H9 (cell line): Measurements from ENCODE around the gene PKNOX2. TPM values are rescaled to one million over a fixed set of nuclear protein-coding genes. Genes with fewer than 3 reads are reported as not detected.

Experiments used
- DNase-seq: peaks from one replicate; pipeline ENCODE4 v3.0.0-alpha.2; 2017
- H2AFZ ChIP-seq: one replicate; pipeline ENCODE4 v1.6.1; 2013; ENCODE audit warnings: mild to moderate bottlenecking, low read length, control low read depth, moderate library complexity
- H2AK5ac ChIP-seq: 2 replicates; pipeline ENCODE4 v1.6.1; 2013; ENCODE audit warnings: low read length, control low read depth, mixed read lengths; ENCODE audit not compliant: insufficient read length
- H2BK120ac ChIP-seq: one replicate; pipeline ENCODE4 v1.6.1; 2013; ENCODE audit warnings: low read depth, mild to moderate bottlenecking, low read length, control low read depth, inconsistent platforms; ENCODE audit not compliant: poor library complexity, severe bottlenecking
- H2BK12ac ChIP-seq: 2 replicates; pipeline ENCODE4 v1.6.1; 2013; ENCODE audit warnings: low read length, control low read depth, mixed read lengths, low read depth; ENCODE audit not compliant: insufficient read length
- H2BK15ac ChIP-seq: 2 replicates; pipeline ENCODE4 v1.6.1; 2013; ENCODE audit warnings: low read depth, low read length, control low read depth
- H2BK20ac ChIP-seq: one replicate; pipeline ENCODE4 v1.6.1; 2013; ENCODE audit warnings: low read depth, mild to moderate bottlenecking, low read length, control low read depth, inconsistent platforms; ENCODE audit not compliant: poor library complexity, severe bottlenecking
- H2BK5ac ChIP-seq: 2 replicates; pipeline ENCODE4 v1.6.1; 2013; ENCODE audit warnings: low read length, control low read depth, mixed read lengths; ENCODE audit not compliant: insufficient read length
- H3K14ac ChIP-seq: 2 replicates; pipeline ENCODE4 v1.6.1; 2013; ENCODE audit warnings: low read length, control low read depth; ENCODE audit not compliant: insufficient read depth
- H3K18ac ChIP-seq: 2 replicates; pipeline ENCODE4 v1.6.1; 2013; ENCODE audit warnings: low read depth, mild to moderate bottlenecking, mixed read lengths, low read length, control low read depth; ENCODE audit not compliant: insufficient read length
- H3K23ac ChIP-seq: 2 replicates; pipeline ENCODE4 v1.6.1; 2013; ENCODE audit warnings: low read length, control low read depth, mixed read lengths, low read depth; ENCODE audit not compliant: insufficient read length
- H3K23me2 ChIP-seq: 2 replicates; pipeline ENCODE4 v1.6.1; 2013; ENCODE audit warnings: low read depth, mild to moderate bottlenecking, mixed read lengths, low read length, control low read depth; ENCODE audit not compliant: insufficient read length, poor library complexity, severe bottlenecking
- H3K27ac ChIP-seq: 2 replicates; pipeline ENCODE4 v1.5.1; 2013; ENCODE audit warnings: low read length, control low read depth, mixed read lengths, low read depth; ENCODE audit not compliant: insufficient read length
- H3K27me3 ChIP-seq: 2 replicates; pipeline ENCODE4 v1.6.1; 2013; ENCODE audit warnings: low read length, control low read depth, inconsistent platforms; ENCODE audit not compliant: insufficient read depth
- H3K4ac ChIP-seq: 2 replicates; pipeline ENCODE4 v1.6.1; 2013; ENCODE audit warnings: low read depth, mild to moderate bottlenecking, control low read depth, inconsistent platforms, low read length, moderate library complexity
- H3K4me1 ChIP-seq: 2 replicates; pipeline ENCODE4 v1.6.1; 2013; ENCODE audit warnings: low read length, control low read depth, inconsistent platforms; ENCODE audit not compliant: insufficient read depth
- H3K4me2 ChIP-seq: 2 replicates; pipeline ENCODE4 v1.6.1; 2013; ENCODE audit warnings: low read length, control low read depth, mixed read lengths; ENCODE audit not compliant: insufficient read length, insufficient read depth
- H3K56ac ChIP-seq: 2 replicates; pipeline ENCODE4 v1.6.1; 2013; ENCODE audit warnings: low read depth, mild to moderate bottlenecking, mixed read lengths, low read length, control low read depth; ENCODE audit not compliant: insufficient read length
- H3K79me1 ChIP-seq: 2 replicates; pipeline ENCODE4 v1.6.1; 2013; ENCODE audit warnings: low read depth, mild to moderate bottlenecking, moderate library complexity, low read length, control low read depth, inconsistent platforms; ENCODE audit not compliant: insufficient read depth, poor library complexity, severe bottlenecking
- H3K79me2 ChIP-seq: 2 replicates; pipeline ENCODE4 v1.6.1; 2013; ENCODE audit warnings: low read length, control low read depth, inconsistent platforms; ENCODE audit not compliant: insufficient read depth
- H3K9ac ChIP-seq: 2 replicates; pipeline ENCODE4 v1.6.1; 2013; ENCODE audit warnings: low read length, control low read depth, mixed read lengths; ENCODE audit not compliant: insufficient read length; ENCODE audit errors: extremely low read depth
- H3K9me3 ChIP-seq: one replicate; pipeline ENCODE4 v1.6.1; 2013; ENCODE audit warnings: low read depth, low read length, inconsistent platforms; ENCODE audit not compliant: control insufficient read depth
- H3T11ph ChIP-seq: one replicate; pipeline ENCODE4 v1.6.1; 2013; ENCODE audit warnings: mild to moderate bottlenecking, low read length, control low read depth, inconsistent platforms
- H4K20me1 ChIP-seq: one replicate; pipeline ENCODE4 v1.6.1; 2013; ENCODE audit not compliant: control insufficient read depth, insufficient read length, insufficient read depth
- H4K5ac ChIP-seq: 2 replicates; pipeline ENCODE4 v1.6.1; 2013; ENCODE audit warnings: low read depth, mild to moderate bottlenecking, mixed read lengths, low read length, control low read depth; ENCODE audit not compliant: insufficient read length
- H4K8ac ChIP-seq: replicated peaks from 2 replicates; pipeline ENCODE4 v1.6.1; 2013; ENCODE audit warnings: low read length, control low read depth, mixed read lengths, low read depth; ENCODE audit not compliant: insufficient read length
- H4K91ac ChIP-seq: 2 replicates; pipeline ENCODE4 v1.6.1; 2013; ENCODE audit warnings: low read depth, mild to moderate bottlenecking, moderate library complexity, mixed read lengths, low read length, control low read depth; ENCODE audit not compliant: insufficient read length
- H3K27ac Mint-ChIP-seq, 3 experiments: 2 replicates in 2 of 3; 3 replicates in 1 of 3; pipeline ENCODE4 v1.8.0; 2020 to 2021; ENCODE audit warnings: mixed read lengths in 3 of 3, mild to moderate bottlenecking in 1 of 3, moderate library complexity in 1 of 3
- H3K27me3 Mint-ChIP-seq: 2 replicates; pipeline ENCODE4 v1.8.0; 2021; ENCODE audit warnings: low read depth, mild to moderate bottlenecking, moderate library complexity, mixed read lengths
- H3K36me3 Mint-ChIP-seq, 3 experiments: 2 replicates in 2 of 3; 3 replicates in 1 of 3; pipeline ENCODE4 v1.8.0; 2020 to 2021; ENCODE audit warnings: low read depth in 3 of 3, mixed read lengths in 3 of 3; ENCODE audit not compliant: insufficient read depth in 1 of 3
- H3K4me1 Mint-ChIP-seq, 2 experiments: 2 replicates each; pipeline ENCODE4 v1.8.0; 2020; ENCODE audit warnings: mixed read lengths in 2 of 2
- H3K4me3 Mint-ChIP-seq, 2 experiments: 2 replicates in 1 of 2; 3 replicates in 1 of 2; pipeline ENCODE4 v1.8.0; 2020 to 2021; ENCODE audit warnings: mild to moderate bottlenecking in 2 of 2, mixed read lengths in 2 of 2, moderate library complexity in 1 of 2
- H3K9me3 Mint-ChIP-seq, 2 experiments: 2 replicates in 1 of 2; 3 replicates in 1 of 2; pipeline ENCODE4 v1.8.0; 2020; ENCODE audit warnings: mild to moderate bottlenecking in 2 of 2, mixed read lengths in 2 of 2, moderate library complexity in 1 of 2
- CTCF ChIP-seq: fragments of 200-600 bp; sonication (generic); conservative IDR thresholded peaks from 3 replicates; pipeline ENCODE4 v1.8.0; 2021; ENCODE audit warnings: antibody characterized with exemption, mild to moderate bottlenecking
- WGBS: extraction: QIAGEN DNeasy Blood & Tissue Kit; methylation state at CpG from one replicate; pipeline ENCODE4 v1.1.7; 2013; ENCODE audit warnings: missing lambda C conversion rate, low lambda C conversion rate, mixed read lengths; ENCODE audit not compliant: insufficient read length; ENCODE audit errors: extremely low coverage; 5-methylcytosine and 5-hydroxymethylcytosine counted together
- total RNA-seq: library from RNA; stranded (reverse); gene quantifications from 2 replicates; pipeline ENCODE4 v1.2.1, GENCODE V29; 2021

PKNOX2 gene
- total RNA-seq, 1 experiment from 2014 or later = 1.3 TPM

GRCh38 chr11:125412509-125412908 lies 248.0 kb downstream of the PKNOX2 start:
- Histone ChIP-seq H3K23me2 (no peaks in the 10 kb centered on the region), H2AK5ac (no peak overlapping the region), H3K27me3 (no peaks in the 10 kb centered on the region), H3K4me2 (no peak overlapping the region), H2BK15ac (no peak overlapping the region), H3K18ac (no peak overlapping the region), H3K4me1 (no peaks in the 10 kb centered on the region), H2BK120ac (no peak overlapping the region), H2AFZ (no peak overlapping the region), H2BK20ac (no peak overlapping the region), H2BK5ac (no peak overlapping the region), H3K79me1 (no peaks in the 10 kb centered on the region), H3T11ph (no peak overlapping the region), H3K79me2 (no peaks in the 10 kb centered on the region), H3K56ac (no peak overlapping the region), H3K27ac (no peak overlapping the region), H2BK12ac (no peak overlapping the region), H3K4ac (no peak overlapping the region), H3K9ac (no peak overlapping the region), H4K5ac (no peak overlapping the region), H3K23ac (no peak overlapping the region), H4K20me1 (no peaks in the 10 kb centered on the region), H4K8ac (no peak overlapping the region), H4K91ac (no peak overlapping the region), H3K9me3 (no peaks in the 10 kb centered on the region), H3K14ac (no peak overlapping the region)
- no peak for TF ChIP-seq CTCF
- no CpG with 5 or more reads among the region's 7 CpGs for WGBS
- H3K9me3 Mint-ChIP-seq = no peaks in the 10 kb centered on the region
- DNase-seq = no peak
- peaks cover 15 to 27% of the 10 kb centered on the region in 2 experiments for H3K4me1 Mint-ChIP-seq
- H3K4me3 Mint-ChIP-seq = no peak overlapping the region
- H3K27me3 Mint-ChIP-seq = peaks cover 9% of the 10 kb centered on the region; the same call in 1 of the 2 replicates
- H3K36me3 Mint-ChIP-seq = 0 out of 7 replicates have a peak, but pooled peaks cover 0 to 4% (median 2%) of the 10 kb centered on the region in 3 experiments
- no peak overlapping the region for H3K27ac Mint-ChIP-seq
